Hepatocyte (in vitro differentiated cells): Measurements from ENCODE around the gene KIF4A.

Experiments used
- CTCF ChIP-seq: fragments of 200-600 bp; sonication (generic); IDR thresholded peaks from 2 replicates; pipeline ENCODE4 v1.5.1; 2016; ENCODE audit warnings: antibody characterized with exemption, mild to moderate bottlenecking; ENCODE audit not compliant: poor library complexity
- EZH2 ChIP-seq: fragments of 200-600 bp; sonication (generic); IDR thresholded peaks from 2 replicates; pipeline ENCODE4 v1.6.1; 2016; ENCODE audit warnings: antibody characterized with exemption, mild to moderate bottlenecking, borderline replicate concordance
- EZH2phosphoT487 ChIP-seq: fragments of 200-600 bp; sonication (generic); IDR thresholded peaks from one replicate; pipeline ENCODE4 v1.6.1; 2018; ENCODE audit warnings: antibody characterized with exemption, mild to moderate bottlenecking, low read depth, moderate library complexity; ENCODE audit not compliant: unreplicated experiment, severe bottlenecking

DNA sequence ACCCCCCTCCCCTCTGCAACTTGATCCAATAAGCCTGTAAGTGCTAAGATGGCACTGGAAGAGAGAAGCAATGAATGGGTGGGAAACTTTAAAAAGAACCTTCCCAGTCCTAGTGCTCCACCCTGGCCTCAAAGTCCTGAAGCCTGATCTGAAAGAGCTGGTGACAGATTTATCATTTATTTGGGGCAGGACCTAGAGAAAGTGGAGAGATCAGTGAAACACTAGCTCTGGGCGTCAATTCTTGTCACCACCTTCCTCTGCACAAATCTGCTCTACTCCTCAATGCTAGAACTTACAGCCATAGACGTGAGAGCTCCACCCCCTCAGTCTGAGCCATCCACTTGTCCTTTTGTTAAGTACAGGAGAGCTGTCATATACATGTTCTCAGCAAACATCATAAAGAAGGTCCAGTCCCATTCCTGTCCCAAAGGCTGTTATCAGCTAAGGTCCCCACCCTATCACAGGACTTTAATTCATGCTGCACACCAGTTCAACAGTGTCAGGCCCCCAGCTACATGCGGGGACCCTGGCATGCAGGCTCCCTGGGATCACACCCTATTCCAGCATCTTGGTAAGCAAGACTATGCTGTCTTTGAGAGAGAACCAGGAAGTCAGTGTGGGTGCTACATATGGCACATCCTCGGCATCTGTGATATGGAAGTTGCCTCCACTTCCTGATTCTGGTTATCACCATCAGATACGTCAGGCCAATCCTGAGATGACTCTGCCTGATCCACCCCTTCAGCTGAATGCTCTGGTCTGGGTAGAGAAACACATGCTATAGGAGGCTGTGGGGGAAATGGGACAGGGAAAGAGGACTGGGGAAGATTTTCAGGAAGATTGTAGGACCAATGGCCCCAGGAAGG lies 32.2 kb upstream of the KIF4A start:
- TF ChIP-seq EZH2, result no peak
- TF ChIP-seq CTCF, result no peak
- TF ChIP-seq EZH2phosphoT487, result no peak
